HEK293 (cell line): Measurements from ENCODE around the gene DRICH1.

ENCODE experiments used
- ZNF138 ChIP-seq: fragments of 450-650 bp; formaldehyde crosslinking; IDR thresholded peaks from 2 replicates; pipeline ENCODE4 v1.5.1; 2016; ENCODE audit warnings: missing biosample characterization, missing genetic modification characterization, borderline replicate concordance
- ZNF140 ChIP-seq: fragments of 450-650 bp; formaldehyde crosslinking; IDR thresholded peaks from 2 replicates; pipeline ENCODE4 v1.5.1; 2016; ENCODE audit warnings: missing biosample characterization, missing genetic modification characterization
- ZNF16 ChIP-seq: fragments of 450-650 bp; formaldehyde crosslinking; IDR thresholded peaks from 2 replicates; pipeline ENCODE4 v1.5.1; 2016; ENCODE audit warnings: low read depth, missing biosample characterization, missing genetic modification characterization
- TF ChIP-seq, protein P1 (sequence below): fragments of 450-650 bp; formaldehyde crosslinking; IDR thresholded peaks from 2 replicates; pipeline ENCODE4 v1.5.1; 2016; ENCODE audit warnings: missing biosample characterization, missing genetic modification characterization

DNA sequence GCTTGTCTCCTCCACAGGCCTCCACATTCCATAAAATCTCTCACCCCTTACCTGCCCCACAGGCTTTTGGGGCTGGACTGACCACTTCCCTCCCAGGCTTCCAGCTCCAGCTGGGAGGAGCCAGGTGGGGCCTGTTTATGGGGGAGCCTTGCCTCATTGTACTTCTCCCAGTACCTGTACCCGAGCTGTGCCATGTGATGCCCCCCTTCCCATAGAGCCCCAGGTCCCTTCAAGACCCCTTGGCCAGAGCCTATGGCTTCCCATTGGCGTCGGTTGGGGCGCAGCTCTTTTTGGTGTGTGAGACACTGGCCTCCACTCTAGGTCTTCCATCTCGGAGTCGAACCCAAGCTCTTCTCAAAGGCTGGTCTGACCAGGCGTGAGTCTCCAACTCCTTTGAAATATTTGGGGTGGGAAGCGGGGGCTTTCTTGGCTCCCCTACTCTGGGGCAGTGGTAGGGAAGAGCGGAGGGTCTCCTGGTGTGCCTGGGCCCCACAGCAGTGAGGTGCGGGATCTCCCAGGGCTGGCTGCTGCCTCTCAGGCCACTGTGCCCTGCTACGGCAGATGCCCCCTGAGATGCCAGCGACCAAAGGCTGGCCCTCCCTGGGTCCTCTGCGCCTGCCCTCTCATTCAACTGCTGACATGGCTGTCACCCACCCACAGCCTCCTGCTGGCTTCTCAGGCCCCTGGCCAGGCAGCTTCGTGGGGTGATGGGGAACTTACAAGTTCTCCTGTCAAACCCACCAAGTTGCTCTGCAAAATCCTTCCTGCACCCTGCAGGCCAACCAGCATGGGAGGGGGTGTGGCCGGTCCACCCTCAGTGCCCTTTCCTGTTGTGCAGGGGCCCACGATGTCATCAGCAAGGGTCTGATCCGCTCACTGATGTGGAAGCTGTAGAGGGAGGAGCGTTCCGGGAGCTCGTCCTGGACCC lies 25.7 kb downstream of the DRICH1 start:
- no peak for TF ChIP-seq ZNF138 (tag by site-specific recombination)
- TF ChIP-seq, protein P1, sequence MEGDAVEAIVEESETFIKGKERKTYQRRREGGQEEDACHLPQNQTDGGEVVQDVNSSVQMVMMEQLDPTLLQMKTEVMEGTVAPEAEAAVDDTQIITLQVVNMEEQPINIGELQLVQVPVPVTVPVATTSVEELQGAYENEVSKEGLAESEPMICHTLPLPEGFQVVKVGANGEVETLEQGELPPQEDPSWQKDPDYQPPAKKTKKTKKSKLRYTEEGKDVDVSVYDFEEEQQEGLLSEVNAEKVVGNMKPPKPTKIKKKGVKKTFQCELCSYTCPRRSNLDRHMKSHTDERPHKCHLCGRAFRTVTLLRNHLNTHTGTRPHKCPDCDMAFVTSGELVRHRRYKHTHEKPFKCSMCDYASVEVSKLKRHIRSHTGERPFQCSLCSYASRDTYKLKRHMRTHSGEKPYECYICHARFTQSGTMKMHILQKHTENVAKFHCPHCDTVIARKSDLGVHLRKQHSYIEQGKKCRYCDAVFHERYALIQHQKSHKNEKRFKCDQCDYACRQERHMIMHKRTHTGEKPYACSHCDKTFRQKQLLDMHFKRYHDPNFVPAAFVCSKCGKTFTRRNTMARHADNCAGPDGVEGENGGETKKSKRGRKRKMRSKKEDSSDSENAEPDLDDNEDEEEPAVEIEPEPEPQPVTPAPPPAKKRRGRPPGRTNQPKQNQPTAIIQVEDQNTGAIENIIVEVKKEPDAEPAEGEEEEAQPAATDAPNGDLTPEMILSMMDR: no peak
- no peak for TF ChIP-seq ZNF16 (tag by site-specific recombination)
- no peak for TF ChIP-seq ZNF140 (tag by site-specific recombination)
